Right cardiac atrium (tissue), 5 donors: Measurements from ENCODE around the gene PIGN. TPM values are rescaled to one million over a fixed set of nuclear protein-coding genes. Genes with fewer than 3 reads are reported as not detected.

Source experiments
- ATAC-seq, 2 donors: fragments of 200-7000 bp; cut with Tn5 transposase; one replicate each; pipeline versions ENCODE4 v1.8.0 to v1.9.1; 2020; ENCODE audit warnings: moderate library complexity in 2 of 2, mild to moderate bottlenecking in 1 of 2
- DNase-seq, 3 donors: peaks; one replicate each; pipeline ENCODE4 v3.0.0-alpha.2; 2020
- H3K27ac ChIP-seq: one replicate; pipeline ENCODE4 v1.5.1; 2013; ENCODE audit warnings: mild to moderate bottlenecking, low read length, control low read depth, moderate library complexity
- H3K27me3 ChIP-seq: one replicate; pipeline ENCODE4 v1.6.1; 2013; ENCODE audit not compliant: control insufficient read depth, insufficient read depth
- H3K4me1 ChIP-seq: one replicate; pipeline ENCODE4 v1.6.1; 2013; ENCODE audit warnings: low read length; ENCODE audit not compliant: control insufficient read depth, insufficient read depth
- H3K4me3 ChIP-seq: one replicate; pipeline ENCODE4 v1.5.1; 2013; ENCODE audit warnings: low read length, control low read depth
- H3K9me3 ChIP-seq: one replicate; pipeline ENCODE4 v1.6.1; 2013; ENCODE audit warnings: low read length; ENCODE audit not compliant: control insufficient read depth
- whole genome bisulfite sequencing: extraction: QIAGEN DNeasy Blood & Tissue Kit; methylation state at CpG from one replicate; pipeline ENCODE4 v1.1.7; 2013; 5-methylcytosine and 5-hydroxymethylcytosine counted together
- intact Hi-C, 4 donors: fragments of 100-400 bp; cut with DNase I; formaldehyde crosslinking; loops; one replicate each; pipeline versions ENCODE4 v1.11.0 to v1.14.0; 2022 to 2023
- polyA plus RNA-seq: library from polyadenylated mRNA; stranded (reverse); fragments of 200-250 nt; gene quantifications from one replicate; pipeline ENCODE4 v1.2.3, GENCODE V29; 2013
- total RNA-seq, 4 donors: library from RNA; stranded (reverse); fragmentation: NEBNext Ultra II Directional; extraction: Animal tissue kit (Norgen Biotek cat#: 25700); gene quantifications; one replicate each; pipeline ENCODE4 v1.2.1, GENCODE V29; 2021
- donor health status: healthy with polysubstance abuse.
- donor health status: DM: no; HTN: yes; CAD: no.
- donor health status: DM: no; HTN: no; CAD: no.
- donor health status: DM: no; HTN: yes; CAD: no; lungs with severe emphysema.
- donor health status: DM: yes; HTN: yes; CAD: no.

PIGN gene
- total and polyA plus RNA-seq, 5 donors, result 5.1 to 21.6 (median 15.2) TPM

DNA sequence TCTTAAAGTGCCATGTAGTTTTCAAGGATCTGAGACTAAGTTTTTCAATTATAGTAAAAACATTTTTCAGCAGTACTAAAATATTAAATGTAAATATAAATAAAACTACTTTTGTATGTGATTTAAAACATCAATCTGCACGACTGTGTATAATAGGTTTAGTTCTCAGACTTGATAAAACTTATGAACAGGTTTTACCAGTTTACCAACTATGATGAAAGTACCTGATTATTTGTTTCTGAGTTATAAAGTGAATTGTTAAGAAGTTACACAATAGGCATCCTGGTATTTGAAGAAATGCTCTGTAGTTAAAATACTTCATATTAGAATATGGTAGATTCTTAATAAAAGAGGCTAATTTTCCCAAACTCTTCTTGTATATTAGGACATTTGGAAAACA is 15.0 kb upstream of the PIGN start:
- ATAC-seq (no peak), DNase-seq (no peak)
- no peak overlapping the region for H3K4me3 ChIP-seq
- intact Hi-C loops, result no loop called here
- H3K27me3 ChIP-seq, result no peaks in the 10 kb centered on the region
- WGBS, result 0% methylated on average over 1 of the region's 1 CpG
- no peak overlapping the region for H3K27ac ChIP-seq
- H3K9me3 ChIP-seq, result no peaks in the 10 kb centered on the region
- H3K4me1 ChIP-seq, result no peaks in the 10 kb centered on the region

DNA sequence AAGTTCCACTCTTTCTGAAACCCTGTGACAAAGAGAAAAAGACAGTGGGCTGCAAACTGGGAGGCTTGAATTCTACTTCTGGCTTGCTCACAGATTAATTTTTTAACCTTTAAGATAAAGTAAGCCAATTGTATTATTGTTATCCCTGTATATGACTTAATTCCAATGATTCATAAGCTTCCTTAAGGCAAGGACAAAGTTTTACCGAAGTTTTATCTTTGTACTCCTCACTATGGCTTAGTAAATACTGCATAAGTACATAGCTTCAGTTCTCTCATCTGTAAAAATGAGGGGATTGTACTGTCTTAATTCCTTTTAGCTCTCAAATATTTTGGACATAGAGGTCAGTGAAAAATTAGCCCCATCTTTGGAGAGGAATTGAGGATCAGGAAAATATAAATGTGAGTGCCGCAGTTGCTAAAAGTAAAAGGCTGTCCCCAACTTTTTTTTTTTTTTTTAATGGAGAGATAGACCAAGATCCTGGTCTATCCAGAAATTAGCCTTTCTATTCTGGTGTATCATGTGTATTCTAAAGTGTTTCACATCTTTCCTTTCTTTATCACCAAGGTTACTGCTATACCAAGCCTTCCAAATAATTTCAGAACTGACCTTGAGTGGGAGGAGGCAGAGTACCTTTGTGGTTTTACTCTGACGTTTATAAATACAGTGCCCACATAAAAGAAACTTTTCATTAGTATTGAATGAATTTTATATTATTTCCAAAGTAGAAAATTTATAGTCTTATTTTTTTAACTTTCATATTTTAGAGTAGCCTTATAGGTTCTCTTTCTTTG is 13.5 kb upstream of the PIGN start:
- Histone ChIP-seq H3K4me1 (no peaks in the 10 kb centered on the region), H3K4me3 (no peak overlapping the region), H3K9me3 (no peaks in the 10 kb centered on the region), H3K27me3 (no peaks in the 10 kb centered on the region), H3K27ac (no peak overlapping the region)
- ATAC-seq, result no peak
- intact Hi-C loops, result no loop called here
- 56% methylated on average over 3 of the region's 3 CpGs for WGBS
- DNase-seq, result no peak

DNA sequence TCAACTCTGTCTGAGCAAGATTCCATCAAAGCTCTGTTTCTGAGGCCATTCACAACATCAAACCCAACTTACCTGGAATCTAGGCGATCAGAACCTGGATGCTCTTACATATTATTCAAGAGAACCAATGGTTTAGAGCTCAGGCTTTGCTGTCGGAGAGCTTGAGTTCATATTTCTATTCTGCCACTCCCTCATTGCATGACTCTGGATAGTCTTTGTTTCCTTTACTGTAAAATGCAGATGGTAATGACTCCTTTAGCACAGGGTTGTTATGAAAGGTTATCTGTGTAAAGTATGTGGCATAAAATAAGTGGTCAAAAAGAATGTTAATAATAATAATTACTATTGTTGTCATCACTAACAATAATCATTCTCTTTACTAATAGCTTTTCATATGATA is 12.8 kb upstream of the PIGN start:
- Histone ChIP-seq H3K27me3 (no peaks in the 10 kb centered on the region), H3K27ac (no peak overlapping the region), H3K4me1 (no peaks in the 10 kb centered on the region), H3K4me3 (no peak overlapping the region), H3K9me3 (no peaks in the 10 kb centered on the region)
- ATAC-seq (no peak), DNase-seq (no peak)
- intact Hi-C loops, result no loop called here
- WGBS, result 68% methylated on average over 2 of the region's 2 CpGs

DNA sequence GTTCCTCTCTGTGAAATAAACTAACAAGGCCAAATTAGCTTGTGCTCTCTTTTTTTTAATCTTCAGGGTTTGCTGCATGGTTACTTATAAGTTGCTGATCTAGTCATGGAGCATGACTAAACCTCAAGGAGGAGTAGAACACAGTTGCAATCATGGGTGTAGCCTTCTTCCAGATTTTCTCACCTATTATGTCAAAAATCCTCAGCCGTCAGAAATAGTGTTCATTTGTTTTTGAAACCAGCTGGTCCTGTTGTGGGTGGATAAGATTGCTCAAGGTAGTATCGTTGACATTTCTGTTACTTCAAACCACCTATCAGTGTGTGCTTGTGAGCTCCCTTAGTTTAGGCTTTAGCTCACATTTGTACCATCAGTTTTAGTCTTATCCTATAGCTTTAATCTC is 11.4 kb upstream of the PIGN start:
- ATAC-seq (no peak), DNase-seq (no peak)
- Histone ChIP-seq H3K27ac (no peak overlapping the region), H3K27me3 (no peaks in the 10 kb centered on the region), H3K4me1 (no peaks in the 10 kb centered on the region), H3K9me3 (no peaks in the 10 kb centered on the region), H3K4me3 (no peak overlapping the region)
- 84% methylated on average over 2 of the region's 2 CpGs for WGBS
- intact Hi-C loops, result no loop called here

DNA sequence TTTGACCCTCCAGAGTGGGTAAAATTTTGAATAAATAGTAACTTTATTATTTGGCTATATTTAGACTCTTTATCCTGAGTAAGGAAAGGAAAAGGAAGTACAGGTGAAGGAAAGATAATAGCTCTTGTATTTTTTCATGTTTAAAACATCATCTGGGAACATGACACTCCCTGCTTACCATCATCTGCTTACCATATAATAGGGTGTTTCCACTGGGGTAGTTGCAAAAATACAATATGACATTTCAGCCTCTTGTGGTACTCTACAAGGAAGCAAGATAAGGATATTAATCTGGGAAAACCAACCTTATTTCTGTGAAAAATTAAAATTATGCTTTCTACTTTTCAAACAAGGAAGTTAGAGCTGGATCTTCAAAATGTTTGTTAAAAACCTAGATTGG is 10.1 kb upstream of the PIGN start:
- no peaks in the 10 kb centered on the region for H3K9me3 ChIP-seq
- H3K4me1 ChIP-seq, result no peaks in the 10 kb centered on the region
- no peaks in the 10 kb centered on the region for H3K27me3 ChIP-seq
- intact Hi-C loops, result no loop called here
- ATAC-seq (no peak), DNase-seq (no peak)
- no peak overlapping the region for H3K27ac ChIP-seq
- no peak overlapping the region for H3K4me3 ChIP-seq

DNA sequence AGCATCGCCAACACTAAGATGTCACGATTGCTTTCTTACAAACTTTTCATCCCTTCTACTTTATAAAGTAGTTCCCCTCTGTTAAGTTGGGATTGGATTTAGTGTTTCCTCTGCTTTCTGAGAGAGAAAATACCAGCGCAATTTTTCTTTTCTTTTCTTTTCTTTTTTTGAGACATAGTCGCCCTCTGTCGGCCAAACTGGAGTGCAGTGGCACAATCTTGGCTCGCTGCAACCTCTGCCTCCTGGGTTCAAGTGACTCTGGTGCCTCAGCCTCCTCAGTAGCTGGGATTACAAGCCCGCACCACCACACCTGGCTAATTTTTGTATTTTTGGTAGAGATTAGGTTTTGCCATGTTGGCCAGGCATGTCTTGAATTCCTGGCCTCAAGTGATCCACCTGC is 9.2 kb upstream of the PIGN start:
- Histone ChIP-seq H3K27ac (no peak overlapping the region), H3K4me3 (no peak overlapping the region), H3K4me1 (no peaks in the 10 kb centered on the region), H3K9me3 (no peaks in the 10 kb centered on the region), H3K27me3 (no peaks in the 10 kb centered on the region)
- intact Hi-C loops, result no loop called here
- no peak for ATAC-seq
- no peak for DNase-seq
- 96% methylated on average over 7 of the region's 7 CpGs for WGBS

DNA sequence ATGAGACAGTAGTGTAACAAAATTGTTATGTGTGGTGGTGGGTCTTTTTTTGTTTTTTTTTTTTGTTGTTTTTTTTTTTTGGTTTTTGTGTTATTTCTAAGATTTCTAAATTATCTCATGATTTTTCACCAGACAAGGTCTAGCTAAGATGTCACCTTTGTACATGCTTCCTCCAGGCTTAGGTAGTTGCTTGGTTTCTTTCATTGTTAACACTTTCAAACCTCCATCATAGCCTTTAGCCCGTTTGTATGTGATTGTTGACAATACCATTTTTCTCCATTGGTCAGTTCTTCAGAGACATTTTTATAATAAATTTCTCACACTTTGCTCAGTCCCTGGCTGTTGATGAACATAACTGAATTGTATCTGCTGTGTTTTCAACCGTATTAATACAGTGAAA is 2.4 kb upstream of the PIGN start:
- DNase-seq (no peak), ATAC-seq (no peak)
- Histone ChIP-seq H3K4me3 (peak overlapping the region; percentile 62), H3K27me3 (no peaks in the 10 kb centered on the region), H3K4me1 (no peaks in the 10 kb centered on the region), H3K27ac (no peak overlapping the region), H3K9me3 (no peaks in the 10 kb centered on the region)
- intact Hi-C loops, result loop anchor here in 3 of 4 donors (5.0 to 10.0 kb wide), 3 partner anchors 56 to 396 kb away; no protein-coding TSS in a partner anchor
- WGBS, result 37% methylated on average over 2 of the region's 2 CpGs

DNA sequence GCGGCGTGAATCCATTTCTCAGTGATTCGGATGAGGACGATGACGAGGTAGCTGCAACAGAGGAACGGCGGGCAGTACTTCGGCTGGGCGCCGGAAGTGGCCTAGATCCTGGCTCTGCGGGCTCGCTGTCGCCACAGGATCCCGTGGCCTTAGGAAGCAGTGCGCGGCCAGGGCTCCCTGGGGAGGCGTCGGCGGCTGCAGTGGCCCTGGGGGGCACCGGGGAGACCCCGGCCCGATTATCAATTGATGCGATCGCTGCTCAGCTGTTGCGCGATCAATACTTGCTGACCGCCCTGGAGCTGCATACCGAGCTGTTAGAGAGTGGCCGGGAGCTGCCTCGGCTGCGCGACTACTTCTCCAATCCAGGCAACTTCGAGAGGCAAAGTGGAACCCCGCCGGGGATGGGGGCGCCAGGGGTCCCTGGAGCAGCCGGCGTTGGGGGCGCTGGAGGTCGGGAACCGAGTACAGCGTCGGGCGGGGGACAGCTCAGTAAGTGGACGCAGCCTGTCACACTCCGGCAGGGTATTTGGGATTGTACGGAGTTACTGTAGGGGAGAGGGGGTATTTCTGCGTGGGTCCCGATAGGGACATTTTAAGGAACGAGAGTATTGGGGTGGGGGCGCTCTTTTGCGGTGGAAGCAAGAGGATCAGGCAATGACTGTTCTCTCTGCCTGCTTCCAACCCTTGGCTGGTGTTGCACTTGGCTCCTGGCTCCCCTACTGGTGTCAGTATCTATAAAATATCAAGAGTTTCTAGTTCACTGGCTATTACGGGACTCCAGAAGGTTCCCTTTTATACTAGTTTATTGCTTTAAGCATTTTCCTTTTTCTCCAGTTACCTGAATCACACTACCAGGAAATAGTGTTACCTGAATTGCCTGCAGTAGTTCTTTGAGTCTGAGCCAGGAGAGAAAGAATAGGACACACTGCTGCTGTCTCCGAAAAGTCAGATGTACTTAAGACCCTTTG is 971 bp upstream of the PIGN start:
- Histone ChIP-seq H3K4me3 (peak overlapping the region; percentile 62), H3K4me1 (no peaks in the 10 kb centered on the region), H3K27ac (peak overlapping the region; percentile 53), H3K27me3 (no peaks in the 10 kb centered on the region), H3K9me3 (no peaks in the 10 kb centered on the region)
- peak in 2 of 3 donors; percentile 25 to 66 for DNase-seq
- ATAC-seq, result peak; percentile 35 to 44
- WGBS, result under 1% methylated on average over 54 of the region's 54 CpGs
- intact Hi-C loops, result loop anchor here in 3 of 4 donors (5.0 to 10.0 kb wide), 3 partner anchors 57 to 397 kb away; no protein-coding TSS in a partner anchor

DNA sequence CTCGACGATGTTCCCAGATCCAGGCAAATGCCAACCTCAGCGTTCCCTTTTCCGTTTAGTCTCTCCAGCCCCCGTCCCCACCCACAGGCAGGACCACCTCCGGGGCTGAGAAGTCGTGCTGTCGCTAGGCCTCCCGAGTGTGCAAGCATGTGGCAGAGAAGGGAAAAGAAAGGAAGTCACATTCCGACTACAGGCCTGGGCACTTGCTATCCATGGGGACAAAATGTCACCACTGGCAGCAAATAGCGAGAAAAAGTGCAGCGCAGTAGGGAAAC is 420 bp downstream of the PIGN start:
- Histone ChIP-seq H3K27me3 (no peaks in the 10 kb centered on the region), H3K4me1 (no peaks in the 10 kb centered on the region), H3K4me3 (peak overlapping the region; percentile 65), H3K9me3 (no peaks in the 10 kb centered on the region), H3K27ac (peak overlapping the region; percentile 88)
- DNase-seq, result no peak
- peak; percentile 7 to 34 for ATAC-seq
- WGBS, result under 1% methylated on average over 12 of the region's 12 CpGs
- intact Hi-C loops, result loop anchor here in 3 of 4 donors (5.0 to 10.0 kb wide), 3 partner anchors 58 to 398 kb away; no protein-coding TSS in a partner anchor

DNA sequence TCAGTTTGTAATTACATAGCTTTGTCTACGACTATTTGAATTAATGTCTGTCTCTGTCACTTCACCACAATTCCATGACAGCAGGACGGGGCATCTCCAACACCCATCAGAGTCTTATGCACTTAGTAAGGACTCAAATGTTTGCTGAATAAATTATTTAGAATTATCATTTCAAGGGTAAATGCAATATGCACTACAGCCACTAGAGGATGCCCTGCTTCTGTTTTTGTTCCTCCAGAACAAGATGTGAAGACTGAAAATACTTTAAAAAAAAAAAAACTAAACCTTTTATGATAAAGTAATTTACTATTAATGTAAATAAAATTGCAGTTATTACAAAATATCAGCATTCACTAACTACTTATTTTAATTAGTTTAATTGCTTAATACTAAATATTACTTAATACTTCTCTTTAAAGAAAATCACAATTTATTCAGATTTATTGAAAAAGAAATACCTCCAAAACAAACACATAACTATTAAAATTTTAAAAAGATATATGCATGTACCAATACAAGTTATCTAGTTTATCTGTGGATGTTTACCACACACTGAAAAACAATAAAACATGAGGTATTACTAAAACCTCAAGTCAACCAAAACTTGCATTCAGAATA is 3.2 kb downstream of the PIGN start:
- DNase-seq (no peak), ATAC-seq (no peak)
- 5% methylated on average over 2 of the region's 2 CpGs for WGBS
- intact Hi-C loops, result loop anchor here in 3 of 4 donors (10.0 kb wide), 2 partner anchors 61 to 401 kb away; no protein-coding TSS in a partner anchor
- no peak overlapping the region for H3K27ac ChIP-seq
- no peaks in the 10 kb centered on the region for H3K4me1 ChIP-seq
- no peaks in the 10 kb centered on the region for H3K9me3 ChIP-seq
- H3K27me3 ChIP-seq, result no peaks in the 10 kb centered on the region
- H3K4me3 ChIP-seq, result no peak overlapping the region

DNA sequence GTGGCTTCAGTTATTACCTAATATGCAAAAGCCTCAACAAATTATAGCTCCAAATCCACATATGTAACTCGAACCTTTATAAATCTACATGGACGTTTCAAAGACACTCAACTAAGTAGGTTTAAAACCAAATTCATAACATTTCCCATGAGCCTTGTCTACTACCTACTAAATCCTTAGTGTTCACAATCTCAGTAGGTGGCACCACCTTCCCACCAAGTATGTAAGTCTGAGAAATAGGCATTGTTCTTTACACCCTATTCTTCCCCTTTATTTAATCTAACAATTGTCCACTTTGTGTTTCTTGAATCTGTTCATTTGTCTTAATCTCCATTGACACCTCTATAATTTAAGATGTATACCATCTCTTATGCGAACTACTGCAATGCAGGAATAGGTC is 4.6 kb downstream of the PIGN start:
- intact Hi-C loops, result loop anchor here in 3 of 4 donors (10.0 kb wide), 2 partner anchors 63 to 403 kb away; no protein-coding TSS in a partner anchor
- Histone ChIP-seq H3K9me3 (no peaks in the 10 kb centered on the region), H3K4me3 (no peak overlapping the region), H3K27ac (no peak overlapping the region), H3K27me3 (no peaks in the 10 kb centered on the region), H3K4me1 (peaks cover 2% of the 10 kb centered on the region)
- WGBS, result 80% methylated on average over 3 of the region's 3 CpGs
- ATAC-seq (no peak), DNase-seq (no peak)
